GM18511 (cell line): ENCODE results near the gene MID1IP1.

Experiments used
- ATAC-seq: cut with Tn5 transposase; IDR thresholded peaks from one replicate; pipeline ENCODE4 v1.9.1; 2021; ENCODE audit warnings: mild to moderate bottlenecking, moderate library complexity; ENCODE audit not compliant: unreplicated experiment

The MID1IP1 gene, protein sequence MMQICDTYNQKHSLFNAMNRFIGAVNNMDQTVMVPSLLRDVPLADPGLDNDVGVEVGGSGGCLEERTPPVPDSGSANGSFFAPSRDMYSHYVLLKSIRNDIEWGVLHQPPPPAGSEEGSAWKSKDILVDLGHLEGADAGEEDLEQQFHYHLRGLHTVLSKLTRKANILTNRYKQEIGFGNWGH

DNA sequence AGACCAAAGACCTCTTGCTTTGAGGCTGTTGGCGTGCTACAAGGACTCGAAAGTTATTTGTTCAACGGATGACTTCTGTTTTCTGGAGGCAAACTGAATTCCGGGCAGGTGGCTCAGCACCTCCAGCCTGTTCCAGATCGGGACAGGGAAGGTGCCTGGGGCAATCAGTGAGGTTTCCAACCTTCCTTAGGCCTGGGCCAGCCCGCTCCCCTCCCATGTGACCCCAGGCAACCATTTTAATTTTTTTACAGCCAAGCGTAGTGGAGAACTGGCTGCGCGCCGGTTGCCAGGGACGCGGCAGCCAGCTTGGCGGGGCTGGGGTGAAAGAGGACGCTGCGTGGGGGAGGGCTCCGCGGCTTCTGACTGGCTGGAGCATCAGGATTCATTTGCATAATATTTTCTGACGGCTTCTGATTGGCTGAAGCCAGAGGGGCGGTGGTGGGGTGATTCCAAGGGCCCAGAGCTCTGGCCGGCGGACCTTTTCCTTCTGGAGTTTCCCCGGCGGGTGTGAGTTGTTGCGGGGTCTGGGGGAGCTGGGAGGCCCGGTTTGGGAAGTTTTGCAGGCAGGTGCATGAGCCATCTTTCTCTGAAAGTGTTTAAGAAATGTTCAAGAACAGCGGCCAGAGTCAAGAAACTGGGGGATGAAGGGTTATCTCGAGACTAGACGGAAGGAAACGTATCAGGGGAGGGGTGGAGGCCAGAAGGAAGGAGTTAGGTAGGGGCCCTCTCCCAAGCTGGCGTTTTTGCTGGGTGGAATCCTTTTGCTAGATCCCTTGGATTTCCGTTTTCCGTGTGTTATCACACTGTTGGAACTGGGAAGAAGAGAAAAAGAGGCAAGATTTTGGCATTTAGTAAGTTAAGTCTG, at the start of gene MID1IP1:
Gene MID1IP1, plus strand, starts transcription at position 479 of the 865 bp plus-strand sequence. CDS start 3,488 bp downstream, outside the sequence.
- ATAC-seq, result peak; percentile 53

DNA sequence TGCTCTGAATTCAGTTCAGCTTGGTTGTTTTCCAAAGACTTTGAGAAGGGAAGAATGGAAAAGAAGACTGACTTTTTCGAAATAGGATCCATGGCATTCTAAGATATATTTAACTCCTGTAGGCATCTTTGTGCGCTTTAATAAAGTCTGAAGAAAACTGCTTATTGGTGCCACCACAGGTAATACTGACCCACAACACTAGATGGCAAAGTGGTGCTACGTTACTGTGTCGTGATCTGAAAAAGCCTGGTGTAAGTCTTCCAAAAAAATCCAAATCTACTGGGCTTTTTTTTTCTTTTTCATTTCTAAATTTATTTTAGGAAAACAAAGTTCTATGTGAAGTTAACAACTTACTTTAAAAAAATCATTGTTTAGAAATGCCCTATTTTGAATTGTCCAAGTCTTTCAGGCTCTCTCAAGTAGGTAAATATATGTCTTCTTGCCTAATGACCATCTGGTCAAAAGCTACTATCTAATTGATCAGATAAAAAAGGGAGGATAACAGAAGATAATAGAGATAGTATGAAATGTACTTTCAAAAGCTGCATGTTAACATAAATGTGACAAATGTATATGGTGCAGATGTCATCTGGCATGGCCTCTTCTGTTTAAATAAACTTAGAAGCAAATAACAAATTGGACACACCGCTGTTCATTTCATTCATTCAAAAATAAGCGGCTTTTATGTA, 47.0 kb upstream of the MID1IP1 start:
- ATAC-seq, result no peak

DNA sequence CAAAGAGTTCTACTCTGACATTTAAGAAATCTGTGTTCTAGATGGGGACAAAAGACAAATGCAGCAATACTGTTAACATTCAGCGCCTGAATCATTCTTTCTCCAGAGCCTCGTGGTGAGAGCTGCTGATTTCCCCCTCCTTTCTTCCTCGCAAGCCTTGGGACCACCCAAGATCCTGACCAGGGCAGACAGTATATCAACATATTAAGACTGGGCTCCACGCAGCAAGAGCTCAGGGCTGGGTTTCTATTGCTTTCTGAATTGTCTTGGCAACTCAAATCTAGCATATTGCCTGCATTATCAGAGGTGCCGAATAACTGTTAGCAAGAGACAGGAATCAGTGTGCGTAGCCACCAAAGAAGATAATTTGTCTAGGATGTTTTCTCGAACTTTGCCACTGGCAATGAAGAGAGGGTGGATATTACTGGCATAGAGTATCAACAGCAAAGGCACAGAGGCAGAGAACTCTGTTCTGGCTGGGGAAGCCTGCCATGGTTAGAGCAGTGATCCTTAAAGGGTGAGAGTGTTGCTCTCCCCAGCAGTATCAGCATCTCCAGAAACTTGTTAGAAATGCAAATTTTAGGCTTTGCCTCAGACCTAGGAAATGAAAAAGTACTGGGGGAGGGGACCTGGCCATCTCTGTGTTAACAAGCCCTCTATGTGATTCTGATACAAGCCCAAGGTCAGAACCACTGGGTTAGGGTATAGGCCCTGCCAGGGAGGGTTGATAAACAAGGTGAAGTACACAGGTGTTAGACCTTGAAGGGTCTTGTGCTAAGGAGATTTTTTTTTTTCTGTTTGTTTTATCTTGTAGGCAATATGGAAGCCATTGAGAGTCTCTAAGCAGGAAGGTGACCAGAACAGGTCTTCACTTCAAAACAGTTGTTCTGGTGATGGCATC, 46.2 kb upstream of the MID1IP1 start:
- no peak for ATAC-seq

DNA sequence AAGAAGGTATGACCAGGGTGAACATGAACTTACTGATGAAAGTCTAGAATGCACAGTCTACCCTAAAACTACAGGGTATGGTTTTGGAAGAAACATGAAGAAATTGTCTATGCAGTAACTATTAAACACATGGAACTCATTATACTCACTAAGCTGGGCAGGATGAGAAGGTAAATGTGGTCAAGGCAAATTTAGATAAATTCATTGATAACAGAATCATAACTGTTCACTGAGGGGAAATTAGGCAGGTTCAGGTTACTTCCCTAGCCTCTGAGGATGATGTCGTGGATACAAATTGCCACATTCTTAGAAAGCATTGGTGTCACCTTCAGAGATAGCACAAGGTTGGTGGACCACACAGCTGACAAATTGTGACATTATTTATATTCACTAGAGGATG, 40.4 kb upstream of the MID1IP1 start:
- ATAC-seq, result no peak

DNA sequence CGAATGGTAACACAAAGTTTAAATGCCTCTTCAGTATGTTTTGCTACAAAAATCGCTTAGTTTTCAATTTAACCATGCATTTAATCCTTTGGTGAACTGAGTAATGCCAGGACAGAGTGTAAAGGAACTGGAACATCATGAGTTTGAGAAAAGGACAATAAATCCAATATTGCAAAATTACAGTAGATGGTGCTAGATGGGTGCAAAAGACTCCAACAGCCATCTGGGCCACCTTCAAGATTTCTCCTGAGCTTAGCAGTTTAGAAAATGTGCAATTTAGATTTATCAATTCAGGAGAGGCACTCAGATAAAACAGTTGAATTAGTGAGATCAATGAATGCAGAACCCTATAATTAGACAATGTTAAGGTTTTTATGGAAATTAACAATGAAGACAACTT, 33.2 kb upstream of the MID1IP1 start:
- no peak for ATAC-seq

DNA sequence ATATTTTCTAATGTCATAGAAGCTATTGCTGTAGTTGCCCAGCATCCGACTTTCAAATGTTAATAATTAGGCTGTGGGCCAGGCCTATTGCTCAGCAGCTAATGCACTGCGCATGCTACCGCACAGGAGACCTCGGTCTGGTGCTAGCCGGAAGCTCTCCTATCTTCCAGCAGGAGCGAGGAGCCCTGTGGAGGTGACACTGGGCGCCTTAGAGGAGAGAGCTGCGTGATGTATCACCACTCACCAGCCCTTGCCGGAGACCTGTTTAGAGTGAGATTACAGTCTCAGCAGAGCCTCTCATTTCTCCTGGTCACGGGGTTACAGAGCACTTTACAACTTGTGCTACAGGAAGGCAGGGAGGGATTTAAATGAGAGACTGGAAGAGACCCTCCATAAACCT, 31.1 kb upstream of the MID1IP1 start:
- ATAC-seq, result no peak

DNA sequence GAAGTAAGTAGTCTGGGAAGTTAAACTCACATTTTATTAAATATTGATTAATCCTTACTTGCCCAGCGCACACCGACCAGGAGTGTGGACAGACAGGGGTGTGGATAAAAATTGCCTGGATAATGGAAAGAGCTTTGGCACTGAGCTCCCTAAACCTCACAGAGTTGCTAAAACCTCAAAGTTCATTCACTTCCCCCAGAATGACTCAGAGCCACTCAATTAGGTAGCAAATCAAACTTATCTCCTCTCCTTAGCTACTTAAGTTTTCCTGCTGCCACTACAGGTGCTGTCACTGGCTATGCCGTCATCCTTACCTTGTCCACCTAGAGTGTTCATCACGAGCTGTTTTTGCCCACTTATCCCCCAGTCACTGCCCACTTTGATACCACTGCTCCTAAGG, 27.0 kb upstream of the MID1IP1 start:
- ATAC-seq, result no peak

DNA sequence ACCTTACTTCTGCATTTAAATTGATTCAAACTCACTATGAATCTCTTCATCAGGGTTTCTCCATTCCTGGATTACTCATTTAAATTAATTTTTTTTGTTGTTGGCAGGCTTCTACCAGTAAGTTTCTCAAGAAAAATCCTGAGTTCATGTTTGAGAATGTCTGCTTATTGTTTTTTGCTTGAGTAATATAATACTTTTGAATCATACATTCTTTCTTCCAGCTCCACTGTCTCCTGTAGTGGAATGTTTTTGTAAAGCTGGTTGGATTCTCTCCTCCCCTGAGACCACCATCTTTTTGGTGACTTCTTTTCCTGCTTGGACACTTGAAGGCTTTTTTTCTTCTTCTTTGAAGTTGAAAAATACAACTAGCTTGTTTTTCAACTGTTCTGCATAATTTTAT, 4.3 kb upstream of the MID1IP1 start:
- ATAC-seq, result no peak

DNA sequence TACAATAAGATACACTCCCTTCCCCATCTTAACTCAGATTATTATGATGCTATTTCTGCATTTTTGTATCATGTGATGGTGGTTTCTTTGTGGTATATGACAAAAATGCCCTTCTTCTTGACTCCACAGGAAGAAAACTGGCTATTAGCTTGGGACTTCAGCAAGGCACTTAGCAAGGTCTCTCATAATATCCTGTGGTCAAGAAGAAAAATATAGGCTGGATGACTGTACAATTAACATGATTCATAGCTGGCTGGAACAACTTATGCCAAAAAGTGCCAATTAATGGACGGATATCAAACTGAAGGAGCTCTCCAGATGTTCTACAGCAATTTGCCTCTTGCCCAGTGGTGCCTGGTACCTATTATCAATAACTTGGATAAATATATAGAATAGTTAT, 2.3 kb upstream of the MID1IP1 start:
- ATAC-seq, result no peak

DNA sequence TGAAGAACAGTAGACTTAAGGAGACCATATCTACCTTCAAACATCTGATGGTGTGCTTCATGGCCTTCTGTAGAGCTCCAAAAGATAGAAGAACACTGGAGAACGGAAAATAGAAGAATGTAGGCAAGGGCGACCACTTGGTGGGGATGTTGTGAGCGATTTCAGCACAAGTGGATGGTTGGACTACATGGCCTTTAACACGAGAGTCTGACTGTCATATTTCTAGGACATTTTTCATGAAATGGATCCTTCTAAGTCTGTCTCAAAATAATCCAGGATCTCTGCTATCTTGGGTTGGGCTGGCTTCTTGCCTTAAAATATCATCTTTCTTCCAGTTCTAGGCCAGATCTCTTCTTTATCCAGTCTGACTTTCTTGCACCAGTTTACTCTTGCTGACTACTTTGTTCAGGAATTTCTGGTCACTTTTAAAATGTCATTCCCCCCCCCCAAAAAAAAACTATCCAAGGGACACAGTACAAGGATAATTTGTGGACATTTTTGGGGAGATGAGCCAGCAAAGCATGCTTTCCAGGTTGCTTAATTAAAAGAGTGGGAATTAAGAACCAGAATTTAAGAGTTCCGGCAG, 1.2 kb upstream of the MID1IP1 start:
- no peak for ATAC-seq

DNA sequence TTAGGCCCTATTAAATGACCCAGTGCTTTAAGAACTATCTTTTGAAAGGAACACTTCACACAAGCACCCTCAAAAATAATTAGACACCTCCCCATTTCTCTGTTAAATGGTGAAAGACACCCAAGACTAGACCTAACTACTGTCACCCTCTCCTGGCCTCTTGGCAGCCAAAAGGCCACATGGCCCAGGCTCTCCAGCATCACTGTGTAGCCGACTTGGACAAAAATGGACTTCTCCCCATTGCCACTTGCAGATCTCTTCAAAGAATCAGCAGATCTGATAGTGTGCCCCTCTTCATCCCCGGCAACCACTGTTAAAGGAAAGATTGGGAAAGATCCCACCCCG, 2.0 kb downstream of the MID1IP1 start:
- no peak for ATAC-seq

DNA sequence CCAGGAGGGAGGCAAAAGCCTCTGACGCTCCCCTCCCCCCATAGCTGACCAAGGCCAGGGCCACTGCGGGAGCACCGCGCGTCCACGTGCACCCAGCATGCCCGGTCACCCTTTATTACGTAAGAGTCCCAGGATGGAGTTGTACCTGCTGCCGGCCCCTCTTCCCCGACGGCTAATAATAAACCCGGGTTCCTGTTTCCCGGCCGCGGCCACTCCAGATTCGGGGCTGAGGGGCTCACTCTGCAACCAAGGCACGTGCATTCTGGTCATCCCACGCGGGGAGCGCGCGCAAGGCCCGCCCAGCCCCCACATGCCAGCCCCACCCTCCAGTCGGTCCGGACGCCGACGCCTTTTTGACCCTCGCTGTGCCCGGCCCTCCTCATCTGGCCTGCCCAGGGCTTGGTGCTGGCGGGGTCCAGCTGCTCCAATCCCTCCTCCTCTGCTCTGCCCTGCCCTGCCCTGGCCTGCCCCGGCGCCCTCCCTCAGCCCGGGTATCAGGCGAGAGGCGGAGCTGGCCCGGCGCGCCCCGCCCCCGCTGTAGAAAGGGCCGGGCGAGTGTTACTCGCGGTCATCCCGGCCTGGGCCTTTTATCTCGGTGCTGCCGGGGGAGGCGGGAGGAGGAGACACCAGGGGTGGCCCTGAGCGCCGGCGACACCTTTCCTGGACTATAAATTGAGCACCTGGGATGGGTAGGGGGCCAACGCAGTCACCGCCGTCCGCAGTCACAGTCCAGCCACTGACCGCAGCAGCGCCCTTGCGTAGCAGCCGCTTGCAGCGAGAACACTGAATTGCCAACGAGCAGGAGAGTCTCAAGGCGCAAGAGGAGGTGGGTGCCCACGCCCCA, 2.6 kb downstream of the MID1IP1 start:
- peak; percentile 62 for ATAC-seq

DNA sequence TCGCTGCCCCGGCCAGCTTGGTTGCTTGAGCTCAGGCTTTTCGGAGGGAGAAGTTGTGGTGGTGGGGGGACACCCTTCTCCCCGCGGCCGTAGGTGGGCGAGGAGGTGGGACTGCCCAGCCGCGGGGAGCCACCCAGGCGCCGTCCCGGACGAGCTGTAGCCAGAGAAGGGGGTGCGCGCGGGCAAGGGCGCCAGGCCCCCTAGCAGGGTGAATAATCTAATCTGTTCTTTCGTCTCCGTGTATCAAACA, 3.1 kb downstream of the MID1IP1 start:
- ATAC-seq, result peak; percentile 0

DNA sequence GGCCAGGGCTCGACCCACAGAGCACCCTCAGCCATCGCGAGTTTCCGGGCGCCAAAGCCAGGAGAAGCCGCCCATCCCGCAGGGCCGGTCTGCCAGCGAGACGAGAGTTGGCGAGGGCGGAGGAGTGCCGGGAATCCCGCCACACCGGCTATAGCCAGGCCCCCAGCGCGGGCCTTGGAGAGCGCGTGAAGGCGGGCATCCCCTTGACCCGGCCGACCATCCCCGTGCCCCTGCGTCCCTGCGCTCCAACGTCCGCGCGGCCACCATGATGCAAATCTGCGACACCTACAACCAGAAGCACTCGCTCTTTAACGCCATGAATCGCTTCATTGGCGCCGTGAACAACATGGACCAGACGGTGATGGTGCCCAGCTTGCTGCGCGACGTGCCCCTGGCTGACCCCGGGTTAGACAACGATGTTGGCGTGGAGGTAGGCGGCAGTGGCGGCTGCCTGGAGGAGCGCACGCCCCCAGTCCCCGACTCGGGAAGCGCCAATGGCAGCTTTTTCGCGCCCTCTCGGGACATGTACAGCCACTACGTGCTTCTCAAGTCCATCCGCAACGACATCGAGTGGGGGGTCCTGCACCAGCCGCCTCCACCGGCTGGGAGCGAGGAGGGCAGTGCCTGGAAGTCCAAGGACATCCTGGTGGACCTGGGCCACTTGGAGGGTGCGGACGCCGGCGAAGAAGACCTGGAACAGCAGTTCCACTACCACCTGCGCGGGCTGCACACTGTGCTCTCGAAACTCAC, 3.6 kb downstream of the MID1IP1 start:
- ATAC-seq, result no peak

DNA sequence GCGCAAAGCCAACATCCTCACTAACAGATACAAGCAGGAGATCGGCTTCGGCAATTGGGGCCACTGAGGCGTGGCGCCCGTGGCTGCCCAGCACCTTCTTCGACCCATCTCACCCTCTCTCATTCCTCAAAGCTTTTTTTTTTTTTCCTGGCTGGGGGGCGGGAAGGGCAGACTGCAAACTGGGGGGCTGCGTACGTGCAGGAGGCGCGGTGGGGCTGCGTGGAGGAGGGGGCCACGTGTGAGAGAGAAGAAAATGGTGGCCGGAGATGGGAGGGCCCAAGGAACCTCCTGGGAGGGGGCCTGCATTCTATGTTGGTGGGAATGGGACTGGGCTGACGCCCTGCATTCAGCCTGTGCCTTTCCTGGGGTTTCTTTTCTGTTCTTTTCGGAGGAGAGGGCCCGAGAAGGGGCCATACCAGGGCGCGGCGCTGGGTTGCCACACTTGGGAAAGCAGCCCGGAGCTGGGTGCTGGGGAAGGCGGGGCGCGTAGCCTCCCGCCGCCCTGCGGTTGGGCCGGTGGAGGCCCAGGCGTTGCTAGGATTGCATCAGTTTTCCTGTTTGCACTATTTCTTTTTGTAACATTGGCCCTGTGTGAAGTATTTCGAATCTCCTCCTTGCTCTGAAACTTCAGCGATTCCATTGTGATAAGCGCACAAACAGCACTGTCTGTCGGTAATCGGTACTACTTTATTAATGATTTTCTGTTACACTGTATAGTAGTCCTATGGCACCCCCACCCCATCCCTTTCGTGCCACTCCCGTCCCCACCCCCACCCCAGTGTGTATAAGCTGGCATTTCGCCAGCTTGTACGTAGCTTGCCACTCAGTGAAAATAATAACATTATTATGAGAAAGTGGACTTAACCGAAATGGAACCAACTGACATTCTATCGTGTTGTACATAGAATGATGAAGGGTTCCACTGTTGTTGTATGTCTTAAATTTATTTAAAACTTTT, 4.5 kb downstream of the MID1IP1 start:
- ATAC-seq, result no peak

DNA sequence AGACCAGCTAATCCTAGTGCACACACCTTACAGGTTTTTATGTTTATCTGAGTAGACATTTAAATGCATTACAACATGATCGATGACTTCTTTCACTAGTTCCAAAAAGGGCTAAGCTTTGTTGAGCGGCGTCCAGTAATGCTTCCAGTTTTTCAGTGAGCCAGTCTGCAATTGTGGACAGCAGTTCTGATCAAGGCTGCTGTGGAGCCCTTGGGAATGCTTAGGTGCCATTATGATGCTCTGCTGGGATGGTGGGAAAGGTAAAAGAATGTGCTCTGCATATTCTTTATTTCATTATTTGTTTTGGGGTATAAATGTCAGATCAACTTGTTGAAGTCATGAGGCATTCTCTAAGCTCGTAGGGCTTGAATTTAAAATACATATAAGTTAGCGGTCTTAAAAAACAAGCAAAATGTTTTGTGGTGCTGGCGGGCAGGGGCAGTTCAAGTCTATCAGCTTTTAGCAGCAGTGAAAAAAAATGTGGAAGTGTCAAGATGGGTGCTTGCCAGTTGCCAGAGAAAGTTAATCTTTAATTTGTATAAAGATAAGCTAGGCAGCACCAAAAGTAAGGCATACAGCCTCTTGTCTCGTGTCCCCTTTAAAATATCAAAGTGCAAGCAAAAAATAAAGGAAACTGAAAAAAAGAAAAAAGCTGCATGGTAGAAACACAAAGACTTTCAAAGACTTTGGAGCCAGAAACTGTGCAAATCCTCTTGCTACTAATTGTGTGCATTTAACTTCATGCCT, 5.8 kb downstream of the MID1IP1 start:
- no peak for ATAC-seq

DNA sequence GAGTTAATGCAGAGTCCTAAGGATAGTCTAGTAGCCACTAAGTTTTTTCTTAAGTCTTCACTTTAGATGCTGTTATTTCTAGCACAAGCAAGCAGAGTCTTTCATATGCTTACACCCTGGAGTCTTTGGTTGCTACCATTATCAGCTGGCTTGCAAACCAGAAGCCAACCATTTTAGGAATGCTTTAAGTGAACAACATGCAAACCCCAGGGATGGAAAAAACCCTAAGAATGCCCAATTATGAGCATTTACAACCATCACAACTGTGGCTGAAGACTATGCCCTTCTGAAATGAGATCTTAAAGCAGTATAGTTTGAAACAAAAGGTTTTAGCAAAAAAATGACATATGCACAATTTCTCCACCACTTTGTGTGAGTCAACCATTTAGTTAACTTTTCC, 6.6 kb downstream of the MID1IP1 start:
- ATAC-seq, result no peak
